Liver (tissue), 9 donors: ENCODE measurements around the gene GNAT1. TPM values are rescaled to one million over a fixed set of nuclear protein-coding genes. Genes with fewer than 3 reads are reported as not detected.
A peak's percentile ranks its signal among the peaks of the same experiment; 100 is the strongest.

Experiments
- DNase-seq: peaks from one replicate; pipeline ENCODE4 v3.0.0-alpha.2; 2017; ENCODE audit warnings: low spot score
- H3K27ac ChIP-seq, 2 donors: one replicate each; pipeline ENCODE4 v1.7.0; 2013; ENCODE audit warnings: inconsistent platforms in 2 of 2, low read length in 2 of 2, control low read depth in 1 of 2, low read depth in 1 of 2, mild to moderate bottlenecking in 1 of 2
- H3K27me3 ChIP-seq, 4 donors: one replicate each; pipeline versions ENCODE4 v1.6.1 to v1.7.0; 2013; ENCODE audit warnings: low read length in 3 of 4, inconsistent platforms in 1 of 4, mild to moderate bottlenecking in 1 of 4, moderate library complexity in 1 of 4; ENCODE audit not compliant: control insufficient read depth in 4 of 4, insufficient read depth in 4 of 4
- H3K36me3 ChIP-seq, 4 donors: one replicate each; pipeline versions ENCODE4 v1.6.1 to v1.7.0; 2013; ENCODE audit warnings: low read length in 3 of 4, mild to moderate bottlenecking in 3 of 4, low read depth in 1 of 4, moderate library complexity in 1 of 4; ENCODE audit not compliant: control insufficient read depth in 4 of 4, insufficient read depth in 3 of 4
- H3K4me1 ChIP-seq, 4 donors: one replicate each; pipeline versions ENCODE4 v1.6.1 to v1.7.0; 2013; ENCODE audit warnings: low read length in 3 of 4, mild to moderate bottlenecking in 3 of 4, moderate library complexity in 1 of 4; ENCODE audit not compliant: control insufficient read depth in 4 of 4, insufficient read depth in 4 of 4
- H3K4me3 ChIP-seq, 3 donors: one replicate each; pipeline versions ENCODE4 v1.6.1 to v1.7.0; 2013; ENCODE audit warnings: low read length in 3 of 3, control low read depth in 1 of 3, low read depth in 1 of 3, mild to moderate bottlenecking in 1 of 3
- H3K9ac ChIP-seq, 2 donors: one replicate each; pipeline ENCODE4 v1.7.0; 2013; ENCODE audit warnings: low read length in 2 of 2, mild to moderate bottlenecking in 2 of 2, moderate library complexity in 2 of 2, control low read depth in 1 of 2, low read depth in 1 of 2
- H3K9me3 ChIP-seq, 4 donors: one replicate each; pipeline versions ENCODE4 v1.6.1 to v1.7.0; 2013; ENCODE audit warnings: low read length in 3 of 4; ENCODE audit not compliant: control insufficient read depth in 4 of 4
- EGR1 ChIP-seq, 2 donors: IDR thresholded peaks; 2 replicates each; pipeline ENCODE4 v1.6.1; 2016 to 2018; ENCODE audit warnings: antibody characterized with exemption in 2 of 2, low read depth in 2 of 2
- FOXA1 ChIP-seq: IDR thresholded peaks from 2 replicates; pipeline ENCODE4 v1.6.1; 2016; ENCODE audit warnings: antibody characterized with exemption
- FOXA2 ChIP-seq: IDR thresholded peaks from 2 replicates; pipeline ENCODE4 v1.6.1; 2016; ENCODE audit warnings: antibody characterized with exemption
- GABPA ChIP-seq, 2 donors: IDR thresholded peaks in 1 of 2; conservative IDR thresholded peaks in 1 of 2; 2 replicates each; pipeline ENCODE4 v1.6.1; 2016; ENCODE audit warnings: antibody characterized with exemption in 2 of 2, mild to moderate bottlenecking in 1 of 2, moderate library complexity in 1 of 2
- HNF4A ChIP-seq, 2 donors: conservative IDR thresholded peaks; 2 replicates each; pipeline ENCODE4 v1.6.1; 2016; ENCODE audit warnings: antibody characterized with exemption in 2 of 2, mild to moderate bottlenecking in 2 of 2
- JUND ChIP-seq, 2 donors: IDR thresholded peaks; 2 replicates each; pipeline ENCODE4 v1.6.1; 2016; ENCODE audit warnings: antibody characterized with exemption in 2 of 2
- NR2F2 ChIP-seq: IDR thresholded peaks from 2 replicates; pipeline ENCODE4 v1.6.1; 2016; ENCODE audit warnings: antibody characterized with exemption
- RAD21 ChIP-seq, 2 donors: IDR thresholded peaks; 2 replicates each; pipeline ENCODE4 v1.6.1; 2016; ENCODE audit warnings: antibody characterized with exemption in 2 of 2, mild to moderate bottlenecking in 2 of 2
- RXRA ChIP-seq, 2 donors: IDR thresholded peaks; 2 replicates each; pipeline ENCODE4 v1.6.1; 2017 to 2018; ENCODE audit warnings: antibody characterized with exemption in 2 of 2, mild to moderate bottlenecking in 1 of 2
- SP1 ChIP-seq: IDR thresholded peaks from 2 replicates; pipeline ENCODE4 v1.6.1; 2018; ENCODE audit warnings: antibody characterized with exemption, mild to moderate bottlenecking
- TAF1 ChIP-seq: conservative IDR thresholded peaks from 2 replicates; pipeline ENCODE4 v1.6.1; 2016; ENCODE audit warnings: antibody characterized with exemption, mild to moderate bottlenecking
- YY1 ChIP-seq: IDR thresholded peaks from 2 replicates; pipeline ENCODE4 v1.6.1; 2016; ENCODE audit warnings: antibody characterized with exemption, mild to moderate bottlenecking
- WGBS: extraction: QIAGEN DNeasy Blood & Tissue Kit; methylation state at CpG from one replicate; pipeline ENCODE4 v1.1.7; 2013; 5-methylcytosine and 5-hydroxymethylcytosine counted together
- polyA plus RNA-seq, 2 donors: library from polyadenylated mRNA; stranded (reverse) in 1 of 2; unstranded in 1 of 2; fragments of 200-250 nt in 1 of 2; fragments of >200 nt in 1 of 2; fragmentation: Nextera tagmentation in 1 of 2; extraction: Ambion mirVana in 1 of 2; gene quantifications; one replicate each; pipeline versions ENCODE4 v1.2.1 to v1.2.3, GENCODE V29; 2013 to 2015
- total RNA-seq, 2 donors: library from RNA; depleted of rRNA; stranded (reverse); fragments of >200 nt; gene quantifications; one replicate each; pipeline ENCODE4 v1.2.3, GENCODE V29; 2014
- TF ChIP-seq, protein P1 (sequence below): IDR thresholded peaks from 2 replicates; pipeline ENCODE4 v1.6.1; 2016; ENCODE audit warnings: antibody characterized with exemption
- TF ChIP-seq, protein P2 (sequence below): fragments of 150-350 bp; IDR thresholded peaks from 2 replicates; pipeline ENCODE4 v1.5.1; 2017; ENCODE audit warnings: improper control_type of control experiment, low read depth, low read length; ENCODE audit not compliant: missing input control
- TF ChIP-seq, protein P3 (sequence below): IDR thresholded peaks from 2 replicates; pipeline ENCODE4 v1.6.1; 2016; ENCODE audit warnings: antibody characterized with exemption
- TF ChIP-seq, protein P4 (sequence below): IDR thresholded peaks from 2 replicates; pipeline ENCODE4 v1.6.1; 2016; ENCODE audit warnings: antibody characterized with exemption, mild to moderate bottlenecking
- TF ChIP-seq, protein P5 (sequence below): IDR thresholded peaks from 2 replicates; pipeline ENCODE4 v1.6.1; 2016; ENCODE audit warnings: antibody characterized with exemption
- donor health status: healthy.
- donor health status: healthy.
- donor health status: healthy.
- donor health status: healthy.
- donor health status: healthy.

The GNAT1 gene
- total and polyA plus RNA-seq, 4 donors: 0.08 TPM; not detected in 3

DNA sequence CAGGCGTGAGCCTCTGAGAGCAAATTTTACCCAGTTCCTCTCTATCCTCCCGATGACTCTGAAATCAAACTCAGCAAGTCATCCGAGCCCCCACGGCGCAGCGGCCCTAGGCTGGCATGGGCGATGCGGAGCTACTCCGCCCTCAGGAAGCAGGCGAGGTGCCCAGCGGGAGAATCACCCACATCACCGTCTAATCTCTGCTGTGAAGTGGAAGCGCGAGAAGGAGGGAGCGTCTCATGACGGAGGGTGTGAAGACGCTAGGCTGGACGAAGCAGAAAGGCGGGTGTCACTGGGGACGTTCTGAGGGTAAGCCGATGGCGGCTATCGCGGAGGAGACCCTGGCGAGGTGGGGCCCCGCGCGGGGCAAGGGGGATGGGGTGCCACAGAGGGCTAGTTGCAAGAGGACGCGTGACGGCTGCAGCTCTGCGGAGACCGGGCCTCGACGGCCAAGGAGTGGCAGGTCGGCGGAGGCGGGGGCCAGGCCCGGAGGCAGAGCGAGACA lies 35.5 kb downstream of the GNAT1 start:
- H3K27ac ChIP-seq: peak overlapping the region in 1 of 2 donors; percentile 37
- no peaks in the 10 kb centered on the region for H3K36me3 ChIP-seq
- DNase-seq: no peak
- TF ChIP-seq, protein P1, sequence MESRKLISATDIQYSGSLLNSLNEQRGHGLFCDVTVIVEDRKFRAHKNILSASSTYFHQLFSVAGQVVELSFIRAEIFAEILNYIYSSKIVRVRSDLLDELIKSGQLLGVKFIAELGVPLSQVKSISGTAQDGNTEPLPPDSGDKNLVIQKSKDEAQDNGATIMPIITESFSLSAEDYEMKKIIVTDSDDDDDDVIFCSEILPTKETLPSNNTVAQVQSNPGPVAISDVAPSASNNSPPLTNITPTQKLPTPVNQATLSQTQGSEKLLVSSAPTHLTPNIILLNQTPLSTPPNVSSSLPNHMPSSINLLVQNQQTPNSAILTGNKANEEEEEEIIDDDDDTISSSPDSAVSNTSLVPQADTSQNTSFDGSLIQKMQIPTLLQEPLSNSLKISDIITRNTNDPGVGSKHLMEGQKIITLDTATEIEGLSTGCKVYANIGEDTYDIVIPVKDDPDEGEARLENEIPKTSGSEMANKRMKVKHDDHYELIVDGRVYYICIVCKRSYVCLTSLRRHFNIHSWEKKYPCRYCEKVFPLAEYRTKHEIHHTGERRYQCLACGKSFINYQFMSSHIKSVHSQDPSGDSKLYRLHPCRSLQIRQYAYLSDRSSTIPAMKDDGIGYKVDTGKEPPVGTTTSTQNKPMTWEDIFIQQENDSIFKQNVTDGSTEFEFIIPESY: no peak
- TF ChIP-seq HNF4A (conservative IDR thresholded peaks at IDR 0.05): no peak
- TF ChIP-seq EGR1 (IDR thresholded peaks at IDR 0.05; ENCODE audit: low read depth in 2 of 2): no peak
- no peak for TF ChIP-seq TAF1
- no peak for TF ChIP-seq JUND (IDR thresholded peaks at IDR 0.05)
- no peak for TF ChIP-seq RAD21 (IDR thresholded peaks at IDR 0.05)
- TF ChIP-seq YY1: no peak
- TF ChIP-seq NR2F2: no peak
- TF ChIP-seq, protein P2, sequence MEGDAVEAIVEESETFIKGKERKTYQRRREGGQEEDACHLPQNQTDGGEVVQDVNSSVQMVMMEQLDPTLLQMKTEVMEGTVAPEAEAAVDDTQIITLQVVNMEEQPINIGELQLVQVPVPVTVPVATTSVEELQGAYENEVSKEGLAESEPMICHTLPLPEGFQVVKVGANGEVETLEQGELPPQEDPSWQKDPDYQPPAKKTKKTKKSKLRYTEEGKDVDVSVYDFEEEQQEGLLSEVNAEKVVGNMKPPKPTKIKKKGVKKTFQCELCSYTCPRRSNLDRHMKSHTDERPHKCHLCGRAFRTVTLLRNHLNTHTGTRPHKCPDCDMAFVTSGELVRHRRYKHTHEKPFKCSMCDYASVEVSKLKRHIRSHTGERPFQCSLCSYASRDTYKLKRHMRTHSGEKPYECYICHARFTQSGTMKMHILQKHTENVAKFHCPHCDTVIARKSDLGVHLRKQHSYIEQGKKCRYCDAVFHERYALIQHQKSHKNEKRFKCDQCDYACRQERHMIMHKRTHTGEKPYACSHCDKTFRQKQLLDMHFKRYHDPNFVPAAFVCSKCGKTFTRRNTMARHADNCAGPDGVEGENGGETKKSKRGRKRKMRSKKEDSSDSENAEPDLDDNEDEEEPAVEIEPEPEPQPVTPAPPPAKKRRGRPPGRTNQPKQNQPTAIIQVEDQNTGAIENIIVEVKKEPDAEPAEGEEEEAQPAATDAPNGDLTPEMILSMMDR: no peak
- peak overlapping the region; percentile 36 to 44 for H3K9ac ChIP-seq
- H3K27me3 ChIP-seq: no peaks in the 10 kb centered on the region
- 2% methylated on average over 40 of the region's 40 CpGs for WGBS
- H3K4me3 ChIP-seq: peak overlapping the region in 1 of 3 donors; percentile 77
- no peaks in the 10 kb centered on the region for H3K9me3 ChIP-seq
- H3K4me1 ChIP-seq: peaks cover 4 to 18% (median 12%) of the 10 kb centered on the region in 4 donors

DNA sequence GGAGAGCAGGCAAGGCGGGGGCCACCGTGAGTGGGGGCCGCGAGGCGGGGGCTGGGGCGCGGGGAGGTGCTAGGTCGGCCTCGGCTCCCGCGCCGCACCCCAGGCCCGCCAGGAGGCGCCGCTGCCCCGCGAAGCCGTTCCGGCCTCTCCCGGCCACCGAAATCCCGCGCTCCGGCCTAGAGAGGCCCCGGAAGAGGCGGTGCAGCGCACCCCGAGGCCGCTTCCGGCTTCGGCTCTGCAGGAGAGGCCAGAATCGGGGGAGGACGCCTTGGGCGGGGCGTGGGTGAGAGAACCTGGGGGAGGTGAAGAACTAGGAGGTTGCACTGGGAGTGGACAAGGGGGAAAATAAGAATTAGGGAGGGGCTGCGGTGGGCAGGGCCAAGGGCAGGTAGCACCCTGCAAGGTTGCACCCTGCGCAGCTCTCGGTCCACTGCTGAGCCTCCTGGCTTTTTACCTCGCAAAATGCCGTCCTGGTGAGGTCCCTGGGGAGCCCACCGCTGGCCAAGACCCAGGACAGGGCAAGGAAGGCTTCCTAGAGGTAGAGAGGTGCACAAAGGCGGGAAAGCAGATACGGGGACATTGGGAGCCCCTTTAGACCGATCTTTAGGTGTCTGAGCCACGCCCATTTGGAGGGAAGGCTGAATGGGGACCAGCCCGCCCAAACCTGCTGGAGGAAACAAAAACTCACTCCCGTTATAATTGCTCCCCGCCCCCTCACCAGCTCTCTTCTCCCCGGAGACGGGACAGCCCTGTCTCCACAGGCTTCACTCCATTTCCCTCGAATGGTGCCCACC lies 36.2 kb downstream of the GNAT1 start:
- Histone ChIP-seq H3K36me3 (no peaks in the 10 kb centered on the region), H3K4me1 (peaks cover 4 to 18% (median 11%) of the 10 kb centered on the region in 4 donors), H3K27me3 (no peaks in the 10 kb centered on the region), H3K9me3 (no peaks in the 10 kb centered on the region), H3K4me3 (peak overlapping the region; percentile 70 to 88 (median 77)), H3K9ac (peak overlapping the region in 1 of 2 donors; percentile 43), H3K27ac (peak overlapping the region; percentile 48 to 69)
- DNase-seq: peak; percentile 88
- TF ChIP-seq, protein P3, sequence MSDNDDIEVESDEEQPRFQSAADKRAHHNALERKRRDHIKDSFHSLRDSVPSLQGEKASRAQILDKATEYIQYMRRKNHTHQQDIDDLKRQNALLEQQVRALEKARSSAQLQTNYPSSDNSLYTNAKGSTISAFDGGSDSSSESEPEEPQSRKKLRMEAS: no peak
- TF ChIP-seq SP1 (peak; percentile 53), FOXA1 (no peak), GABPA (IDR thresholded peaks at IDR 0.05 in 1 of 2, conservative IDR thresholded peaks at IDR 0.05 in 1 of 2) (peak; percentile 81 to 93), FOXA2 (no peak), TAF1 (no peak), RAD21 (IDR thresholded peaks at IDR 0.05) (peak; percentile 80 to 84), YY1 (peak; percentile 38), EGR1 (IDR thresholded peaks at IDR 0.05; ENCODE audit: low read depth in 2 of 2) (peak; percentile 23 to 56), HNF4A (conservative IDR thresholded peaks at IDR 0.05) (peak in 1 of 2 donors; percentile 27), RXRA (IDR thresholded peaks at IDR 0.05) (peak in 1 of 2 donors; percentile 8), NR2F2 (no peak)
- TF ChIP-seq, protein P1: no peak
- TF ChIP-seq, protein P2: peak; percentile 89
- TF ChIP-seq, protein P4, sequence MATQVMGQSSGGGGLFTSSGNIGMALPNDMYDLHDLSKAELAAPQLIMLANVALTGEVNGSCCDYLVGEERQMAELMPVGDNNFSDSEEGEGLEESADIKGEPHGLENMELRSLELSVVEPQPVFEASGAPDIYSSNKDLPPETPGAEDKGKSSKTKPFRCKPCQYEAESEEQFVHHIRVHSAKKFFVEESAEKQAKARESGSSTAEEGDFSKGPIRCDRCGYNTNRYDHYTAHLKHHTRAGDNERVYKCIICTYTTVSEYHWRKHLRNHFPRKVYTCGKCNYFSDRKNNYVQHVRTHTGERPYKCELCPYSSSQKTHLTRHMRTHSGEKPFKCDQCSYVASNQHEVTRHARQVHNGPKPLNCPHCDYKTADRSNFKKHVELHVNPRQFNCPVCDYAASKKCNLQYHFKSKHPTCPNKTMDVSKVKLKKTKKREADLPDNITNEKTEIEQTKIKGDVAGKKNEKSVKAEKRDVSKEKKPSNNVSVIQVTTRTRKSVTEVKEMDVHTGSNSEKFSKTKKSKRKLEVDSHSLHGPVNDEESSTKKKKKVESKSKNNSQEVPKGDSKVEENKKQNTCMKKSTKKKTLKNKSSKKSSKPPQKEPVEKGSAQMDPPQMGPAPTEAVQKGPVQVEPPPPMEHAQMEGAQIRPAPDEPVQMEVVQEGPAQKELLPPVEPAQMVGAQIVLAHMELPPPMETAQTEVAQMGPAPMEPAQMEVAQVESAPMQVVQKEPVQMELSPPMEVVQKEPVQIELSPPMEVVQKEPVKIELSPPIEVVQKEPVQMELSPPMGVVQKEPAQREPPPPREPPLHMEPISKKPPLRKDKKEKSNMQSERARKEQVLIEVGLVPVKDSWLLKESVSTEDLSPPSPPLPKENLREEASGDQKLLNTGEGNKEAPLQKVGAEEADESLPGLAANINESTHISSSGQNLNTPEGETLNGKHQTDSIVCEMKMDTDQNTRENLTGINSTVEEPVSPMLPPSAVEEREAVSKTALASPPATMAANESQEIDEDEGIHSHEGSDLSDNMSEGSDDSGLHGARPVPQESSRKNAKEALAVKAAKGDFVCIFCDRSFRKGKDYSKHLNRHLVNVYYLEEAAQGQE: no peak
- TF ChIP-seq, protein P5, sequence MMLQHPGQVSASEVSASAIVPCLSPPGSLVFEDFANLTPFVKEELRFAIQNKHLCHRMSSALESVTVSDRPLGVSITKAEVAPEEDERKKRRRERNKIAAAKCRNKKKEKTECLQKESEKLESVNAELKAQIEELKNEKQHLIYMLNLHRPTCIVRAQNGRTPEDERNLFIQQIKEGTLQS: no peak
- WGBS: under 1% methylated on average over 51 of the region's 51 CpGs
